ENCODE results near the gene THADA. TPM values are rescaled to one million over a fixed set of nuclear protein-coding genes. Genes with fewer than 3 reads are reported as not detected.

THADA gene
- total RNA-seq, 1 experiment from 2014 or later = 20.1 TPM

GRCh38 chr2:43233218-43234212 lies 362.3 kb downstream of the THADA start:
- Histone ChIP-seq H3T11ph (ENCODE audit: low read length) (no peak overlapping the region), H3K79me2 (ENCODE audit: insufficient read depth, low read length) (no peaks in the 10 kb centered on the region), H2AK5ac (ENCODE audit: insufficient read length, low read length) (no peak overlapping the region), H4K91ac (ENCODE audit: insufficient read length, low read depth, low read length) (no peak overlapping the region), H3K23me2 (ENCODE audit: insufficient read length, low read depth, low read length, poor library complexity, severe bottlenecking) (no peaks in the 10 kb centered on the region), H3K23ac (ENCODE audit: insufficient read length, low read depth, low read length) (no peak overlapping the region), H3K14ac (ENCODE audit: insufficient read depth, low read length) (no peak overlapping the region), H2BK5ac (ENCODE audit: insufficient read length, low read length) (no peak overlapping the region), H4K8ac (replicated peaks; ENCODE audit: insufficient read length, low read depth, low read length) (no peak overlapping the region), H4K20me1 (ENCODE audit: control insufficient read depth, insufficient read depth, insufficient read length) (no peaks in the 10 kb centered on the region), H3K56ac (ENCODE audit: insufficient read length, low read depth, low read length) (no peak overlapping the region), H2AFZ (ENCODE audit: low read length) (no peak overlapping the region), H3K9me3 (ENCODE audit: control insufficient read depth, low read depth, low read length) (no peaks in the 10 kb centered on the region), H3K4ac (ENCODE audit: low read depth, low read length) (no peak overlapping the region), H2BK12ac (ENCODE audit: insufficient read length, low read depth, low read length) (no peak overlapping the region), H3K27ac (ENCODE audit: insufficient read length, low read depth, low read length) (no peak overlapping the region), H2BK120ac (ENCODE audit: low read depth, low read length, poor library complexity, severe bottlenecking) (no peak overlapping the region), H3K4me2 (ENCODE audit: insufficient read depth, insufficient read length, low read length) (no peak overlapping the region), H3K27me3 (ENCODE audit: insufficient read depth, low read length) (no peaks in the 10 kb centered on the region), H2BK20ac (ENCODE audit: low read depth, low read length, poor library complexity, severe bottlenecking) (no peak overlapping the region), H2BK15ac (ENCODE audit: low read depth, low read length) (no peak overlapping the region), H3K18ac (ENCODE audit: insufficient read length, low read depth, low read length) (no peak overlapping the region), H4K5ac (ENCODE audit: insufficient read length, low read depth, low read length) (no peak overlapping the region), H3K9ac (ENCODE audit: extremely low read depth, insufficient read length, low read length) (no peak overlapping the region), H3K79me1 (ENCODE audit: insufficient read depth, low read depth, low read length, poor library complexity, severe bottlenecking) (no peaks in the 10 kb centered on the region), H3K4me1 (ENCODE audit: insufficient read depth, low read length) (peaks cover 2% of the 10 kb centered on the region; the same call in 1 of the 2 replicates)
- peaks cover 0 to 3% of the 10 kb centered on the region in 2 experiments; a peak in 2 of 5 replicates for H3K9me3 Mint-ChIP-seq
- peaks cover 0 to 5% (median 5%) of the 10 kb centered on the region in 3 experiments; a peak in 2 of 7 replicates for H3K36me3 Mint-ChIP-seq (ENCODE audit: insufficient read depth in 1 of 3, low read depth in 3 of 3)
- no peak for DNase-seq
- H3K27ac Mint-ChIP-seq = peak overlapping the region; percentile 37 to 85 (median 57); a peak in 4 of 7 replicates
- no peaks in the 10 kb centered on the region for H3K27me3 Mint-ChIP-seq (ENCODE audit: low read depth)
- H3K4me3 Mint-ChIP-seq = no peak overlapping the region
- H3K4me1 Mint-ChIP-seq = peaks cover 28 to 33% of the 10 kb centered on the region in 2 experiments
- no peak for TF ChIP-seq CTCF (conservative IDR thresholded peaks at IDR 0.05)
- no CpG with 5 or more reads among the region's 9 CpGs for WGBS (ENCODE audit: extremely low coverage, insufficient read length, low lambda C conversion rate)

Measured in H9 (cell line).